ENCODE measurements around the gene AMER2. TPM values are rescaled to one million over a fixed set of nuclear protein-coding genes. Genes with fewer than 3 reads are reported as not detected.

AMER2 gene
- total RNA-seq, 1 donor from 2014 or later: not detected

DNA sequence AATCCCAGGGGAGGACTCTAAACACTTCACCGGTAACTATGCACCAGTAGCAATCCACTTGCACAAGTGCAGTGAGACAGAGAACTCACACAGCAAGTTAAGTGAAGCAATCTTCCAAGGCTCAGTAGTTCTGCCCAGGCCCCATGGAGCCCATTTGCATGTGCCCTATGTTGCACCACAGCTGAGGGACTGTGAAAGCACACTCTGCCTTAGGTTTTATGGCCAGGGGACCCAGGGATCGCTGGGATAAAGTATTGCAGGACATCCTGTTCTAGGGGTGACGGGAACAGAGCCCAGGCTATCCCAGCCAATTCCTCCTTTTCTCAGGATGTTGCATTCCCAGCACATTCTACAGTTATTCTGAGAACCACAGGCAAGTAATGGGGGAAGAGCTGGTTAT, 6.0 kb upstream of the AMER2 start:
- Mint-ChIP-seq H3K36me3 (ENCODE audit: low read depth) (no peaks in the 10 kb centered on the region), H3K27ac (no peak overlapping the region), H3K4me3 (no peak overlapping the region), H3K27me3 (peaks cover 29% of the 10 kb centered on the region), H3K9me3 (no peaks in the 10 kb centered on the region), H3K4me1 (peaks cover 41% of the 10 kb centered on the region)
- ChIA-PET CTCF (no interaction called here), POLR2A (no interaction called here)
- DNase-seq (no peak), ATAC-seq (ENCODE audit: low read depth) (no peak)
- intact Hi-C loops (cut with micrococcal nuclease): no loop called here
- TF ChIP-seq, protein P1, sequence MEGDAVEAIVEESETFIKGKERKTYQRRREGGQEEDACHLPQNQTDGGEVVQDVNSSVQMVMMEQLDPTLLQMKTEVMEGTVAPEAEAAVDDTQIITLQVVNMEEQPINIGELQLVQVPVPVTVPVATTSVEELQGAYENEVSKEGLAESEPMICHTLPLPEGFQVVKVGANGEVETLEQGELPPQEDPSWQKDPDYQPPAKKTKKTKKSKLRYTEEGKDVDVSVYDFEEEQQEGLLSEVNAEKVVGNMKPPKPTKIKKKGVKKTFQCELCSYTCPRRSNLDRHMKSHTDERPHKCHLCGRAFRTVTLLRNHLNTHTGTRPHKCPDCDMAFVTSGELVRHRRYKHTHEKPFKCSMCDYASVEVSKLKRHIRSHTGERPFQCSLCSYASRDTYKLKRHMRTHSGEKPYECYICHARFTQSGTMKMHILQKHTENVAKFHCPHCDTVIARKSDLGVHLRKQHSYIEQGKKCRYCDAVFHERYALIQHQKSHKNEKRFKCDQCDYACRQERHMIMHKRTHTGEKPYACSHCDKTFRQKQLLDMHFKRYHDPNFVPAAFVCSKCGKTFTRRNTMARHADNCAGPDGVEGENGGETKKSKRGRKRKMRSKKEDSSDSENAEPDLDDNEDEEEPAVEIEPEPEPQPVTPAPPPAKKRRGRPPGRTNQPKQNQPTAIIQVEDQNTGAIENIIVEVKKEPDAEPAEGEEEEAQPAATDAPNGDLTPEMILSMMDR (IDR thresholded peaks at IDR 0.05): no peak

DNA sequence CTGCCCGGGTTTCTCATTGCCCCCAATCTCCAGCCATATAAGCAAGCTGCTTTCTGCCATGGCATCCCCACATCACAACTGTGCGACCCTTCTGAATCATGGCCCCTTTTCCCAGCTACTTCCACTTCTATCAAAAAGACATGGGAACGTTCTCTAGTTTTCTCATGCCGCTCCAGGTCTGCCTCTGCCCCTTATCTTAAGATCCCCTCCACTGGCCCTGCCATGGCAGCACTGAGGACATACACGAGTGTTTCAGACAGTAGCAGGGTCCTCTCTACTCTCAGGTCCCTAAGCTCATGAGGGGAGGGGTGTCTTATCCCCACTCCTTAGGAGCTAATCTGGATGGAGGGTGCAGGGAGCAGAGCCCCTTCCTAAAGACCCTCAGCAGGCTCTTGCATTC, 5.5 kb upstream of the AMER2 start:
- no peaks in the 10 kb centered on the region for H3K9me3 Mint-ChIP-seq
- peaks cover 41% of the 10 kb centered on the region for H3K4me1 Mint-ChIP-seq
- DNase-seq: no peak
- H3K4me3 Mint-ChIP-seq: no peak overlapping the region
- ChIA-PET CTCF (no interaction called here), POLR2A (no interaction called here)
- TF ChIP-seq, protein P1 (IDR thresholded peaks at IDR 0.05): no peak
- no peak overlapping the region for H3K27ac Mint-ChIP-seq
- no peaks in the 10 kb centered on the region for H3K36me3 Mint-ChIP-seq (ENCODE audit: low read depth)
- no peak for ATAC-seq (ENCODE audit: low read depth)
- H3K27me3 Mint-ChIP-seq: peaks cover 33% of the 10 kb centered on the region
- intact Hi-C loops (cut with micrococcal nuclease): no loop called here

GRCh38 chr13:25177012-25177411, 4.9 kb upstream of the AMER2 start:
- ATAC-seq (ENCODE audit: low read depth): no peak
- peaks cover 42% of the 10 kb centered on the region for H3K4me1 Mint-ChIP-seq
- H3K9me3 Mint-ChIP-seq: no peaks in the 10 kb centered on the region
- TF ChIP-seq, protein P1 (IDR thresholded peaks at IDR 0.05): no peak
- CTCF ChIA-PET: no interaction called here
- peaks cover 38% of the 10 kb centered on the region for H3K27me3 Mint-ChIP-seq
- H3K4me3 Mint-ChIP-seq: no peak overlapping the region
- DNase-seq: no peak
- POLR2A ChIA-PET: no interaction called here
- no peaks in the 10 kb centered on the region for H3K36me3 Mint-ChIP-seq (ENCODE audit: low read depth)
- intact Hi-C loops (cut with micrococcal nuclease): no loop called here
- H3K27ac Mint-ChIP-seq: no peak overlapping the region

DNA sequence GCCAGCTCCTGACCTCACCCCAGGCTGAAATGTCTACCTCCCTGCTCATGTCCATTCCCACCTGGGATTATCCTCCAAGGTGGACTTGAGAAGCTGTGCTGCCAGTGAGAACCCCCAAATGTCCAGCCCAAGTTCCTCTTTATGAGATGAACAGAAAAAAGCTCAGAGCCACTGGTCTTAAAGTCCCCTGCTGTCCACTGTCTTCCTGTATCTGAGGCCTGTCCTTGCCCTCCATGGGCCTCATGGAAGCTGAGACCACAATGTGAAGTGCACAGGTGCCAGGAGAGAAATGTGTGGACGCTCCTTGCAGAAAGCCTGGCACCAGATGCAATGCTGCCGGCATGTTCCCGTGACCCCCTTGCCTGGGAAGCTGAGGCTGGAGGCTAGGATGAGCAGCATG, 3.3 kb upstream of the AMER2 start:
- CTCF ChIA-PET: no interaction called here

DNA sequence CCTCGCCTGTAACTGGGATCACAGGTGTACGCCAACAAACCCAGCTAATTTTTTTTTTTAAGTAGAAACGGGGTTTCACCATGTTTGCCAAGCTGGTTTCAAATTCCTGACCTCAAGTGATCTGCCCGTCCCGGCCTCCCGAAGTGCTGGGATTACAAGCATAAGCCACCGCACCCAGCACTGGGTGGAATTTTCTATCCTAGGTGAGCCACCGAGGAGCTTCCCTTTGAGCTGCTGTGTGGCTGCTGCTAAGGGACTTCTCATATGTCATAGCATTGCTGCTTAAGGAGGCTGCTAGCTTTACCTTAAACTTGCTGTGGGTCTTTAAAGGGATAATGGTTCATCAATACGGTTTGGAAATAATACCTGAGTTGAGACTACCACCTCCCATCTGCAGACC, 2.9 kb upstream of the AMER2 start:
- ATAC-seq (ENCODE audit: low read depth) (no peak), DNase-seq (no peak)
- Mint-ChIP-seq H3K27ac (no peak overlapping the region), H3K36me3 (ENCODE audit: low read depth) (no peaks in the 10 kb centered on the region), H3K4me3 (no peak overlapping the region), H3K4me1 (peaks cover 31% of the 10 kb centered on the region), H3K27me3 (peaks cover 51% of the 10 kb centered on the region), H3K9me3 (no peaks in the 10 kb centered on the region)
- TF ChIP-seq, protein P1 (IDR thresholded peaks at IDR 0.05): no peak
- ChIA-PET CTCF (no interaction called here), POLR2A (no interaction called here)
- intact Hi-C loops (cut with micrococcal nuclease): no loop called here

More for the DNA sequence above, 3.3 kb upstream of the AMER2 start:
- H3K27ac Mint-ChIP-seq: no peak overlapping the region
- intact Hi-C loops (cut with micrococcal nuclease): no loop called here
- POLR2A ChIA-PET: no interaction called here
- DNase-seq (no peak), ATAC-seq (ENCODE audit: low read depth) (no peak)
- TF ChIP-seq, protein P1 (IDR thresholded peaks at IDR 0.05): no peak
- no peaks in the 10 kb centered on the region for H3K9me3 Mint-ChIP-seq
- H3K4me1 Mint-ChIP-seq: peaks cover 35% of the 10 kb centered on the region
- no peaks in the 10 kb centered on the region for H3K36me3 Mint-ChIP-seq (ENCODE audit: low read depth)
- H3K4me3 Mint-ChIP-seq: no peak overlapping the region
- H3K27me3 Mint-ChIP-seq: peaks cover 48% of the 10 kb centered on the region

Data from activated B cell treated with CpG ODN at 0.5 μM for 24 hours (primary cell).